ENCODE data around the gene PDPK1. TPM values are rescaled to one million over a fixed set of nuclear protein-coding genes. Genes with fewer than 3 reads are reported as not detected.
"Not testable (repeated sequence)": the region's sequence is repeated elsewhere in the genome, so short reads cannot be mapped to it uniquely, and the experiment has no call there.

Gene PDPK1
- total RNA-seq, 1 donor from 2014 or later: 46.4 TPM

- H3K27me3 ChIP-seq (ENCODE audit: low read depth); H3K27ac ChIP-seq (replicated peaks); intact Hi-C loops (cut with micrococcal nuclease); H3K36me3 ChIP-seq; H3K9me3 ChIP-seq (replicated peaks); DNase-seq: not testable (repeated sequence)
- Histone ChIP-seq H3K4me1 (peaks cover 58% of the 10 kb centered on the region), H3K4me3 (peak overlapping the region; percentile 74)
- TF ChIP-seq CTCF (IDR thresholded peaks at IDR 0.05; ENCODE audit: borderline replicate concordance): peak; percentile 57
Observed at GRCh38 chr16:2539845-2540458, 2.1 kb downstream of the PDPK1 start.

GRCh38 chr16:2540912-2541311, 3.1 kb downstream of the PDPK1 start:
- H3K4me1 ChIP-seq: peaks cover 64% of the 10 kb centered on the region
- intact Hi-C loops (cut with micrococcal nuclease); H3K9me3 ChIP-seq (replicated peaks); H3K27ac ChIP-seq (replicated peaks); DNase-seq; H3K36me3 ChIP-seq; H3K4me3 ChIP-seq; H3K27me3 ChIP-seq (ENCODE audit: low read depth): not testable (repeated sequence)

- H3K9me3 ChIP-seq (replicated peaks); H3K27ac ChIP-seq (replicated peaks); DNase-seq; H3K36me3 ChIP-seq; H3K4me3 ChIP-seq; intact Hi-C loops (cut with micrococcal nuclease); H3K27me3 ChIP-seq (ENCODE audit: low read depth): not testable (repeated sequence)
- peaks cover 66% of the 10 kb centered on the region for H3K4me1 ChIP-seq
Observed at GRCh38 chr16:2541409-2541808, 3.6 kb downstream of the PDPK1 start.

- H3K4me1 ChIP-seq: peaks cover 55% of the 10 kb centered on the region
- H3K9me3 ChIP-seq (replicated peaks); DNase-seq; intact Hi-C loops (cut with micrococcal nuclease); H3K27ac ChIP-seq (replicated peaks); H3K4me3 ChIP-seq; H3K36me3 ChIP-seq; H3K27me3 ChIP-seq (ENCODE audit: low read depth): not testable (repeated sequence)
Observed at GRCh38 chr16:2543771-2544170, 6.0 kb downstream of the PDPK1 start.

GRCh38 chr16:2550283-2550878, 12.6 kb downstream of the PDPK1 start:
- DNase-seq; intact Hi-C loops (cut with micrococcal nuclease); H3K27ac ChIP-seq (replicated peaks); H3K4me3 ChIP-seq; H3K9me3 ChIP-seq (replicated peaks); H3K36me3 ChIP-seq; H3K27me3 ChIP-seq (ENCODE audit: low read depth): not testable (repeated sequence)
- peaks cover 12% of the 10 kb centered on the region for H3K4me1 ChIP-seq

GRCh38 chr16:2551420-2551889, 13.6 kb downstream of the PDPK1 start:
- H3K36me3 ChIP-seq: not testable (repeated sequence)

GRCh38 chr16:2554709-2555425, 17.0 kb downstream of the PDPK1 start:
- H3K4me1 ChIP-seq; H3K27me3 ChIP-seq (ENCODE audit: low read depth); H3K4me3 ChIP-seq; intact Hi-C loops (cut with micrococcal nuclease); H3K9me3 ChIP-seq (replicated peaks); H3K36me3 ChIP-seq; H3K27ac ChIP-seq (replicated peaks); DNase-seq: not testable (repeated sequence)

More at GRCh38 chr16:2551420-2551889, 13.6 kb downstream of the PDPK1 start:
- H3K4me3 ChIP-seq; H3K4me1 ChIP-seq; intact Hi-C loops (cut with micrococcal nuclease); DNase-seq; H3K27me3 ChIP-seq (ENCODE audit: low read depth); H3K27ac ChIP-seq (replicated peaks); H3K9me3 ChIP-seq (replicated peaks): not testable (repeated sequence)

- H3K9me3 ChIP-seq (replicated peaks); H3K4me1 ChIP-seq; intact Hi-C loops (cut with micrococcal nuclease); H3K36me3 ChIP-seq; H3K27ac ChIP-seq (replicated peaks); DNase-seq; H3K4me3 ChIP-seq; H3K27me3 ChIP-seq (ENCODE audit: low read depth): not testable (repeated sequence)
Observed at GRCh38 chr16:2557150-2557549, 19.3 kb downstream of the PDPK1 start.

GRCh38 chr16:2560131-2560797, 22.4 kb downstream of the PDPK1 start:
- DNase-seq; H3K36me3 ChIP-seq; H3K27me3 ChIP-seq (ENCODE audit: low read depth); H3K27ac ChIP-seq (replicated peaks); H3K9me3 ChIP-seq (replicated peaks); intact Hi-C loops (cut with micrococcal nuclease); H3K4me1 ChIP-seq; H3K4me3 ChIP-seq: not testable (repeated sequence)
